Measurements from ENCODE around the gene MMP28. TPM values are rescaled to one million over a fixed set of nuclear protein-coding genes. Genes with fewer than 3 reads are reported as not detected.

MMP28 gene
- total RNA-seq, 2 donors from 2014 or later: 62.5 to 66.7 TPM

GRCh38 chr17:35742496-35742895, 52.9 kb downstream of the MMP28 start:
- H3K4me1 ChIP-seq: peaks cover 3% of the 10 kb centered on the region
- H3K27ac ChIP-seq: no peak overlapping the region
- H3K36me3 ChIP-seq: no peaks in the 10 kb centered on the region
- no peaks in the 10 kb centered on the region for H3K9me3 ChIP-seq
- peaks cover 18% of the 10 kb centered on the region for H3K27me3 ChIP-seq
- DNase-seq: no peak
- no peak overlapping the region for H3K9ac ChIP-seq (ENCODE audit: low read depth in 2 of 2, low read length in 2 of 2)
- TF ChIP-seq CTCF (IDR thresholded peaks at IDR 0.05): no peak
- no peak overlapping the region for H3K4me3 ChIP-seq
- intact Hi-C loops (cut with DNase I): no loop called here

- no peaks in the 10 kb centered on the region for H3K36me3 ChIP-seq
- H3K4me1 ChIP-seq: peaks cover 3% of the 10 kb centered on the region
- DNase-seq: no peak
- H3K9ac ChIP-seq (ENCODE audit: low read depth in 2 of 2, low read length in 2 of 2): no peak overlapping the region
- intact Hi-C loops (cut with DNase I): no loop called here
- TF ChIP-seq CTCF (IDR thresholded peaks at IDR 0.05): no peak
- no peaks in the 10 kb centered on the region for H3K9me3 ChIP-seq
- no peak overlapping the region for H3K27ac ChIP-seq
- no peak overlapping the region for H3K4me3 ChIP-seq
- H3K27me3 ChIP-seq: peaks cover 18% of the 10 kb centered on the region
Measured at GRCh38 chr17:35740997-35741931, 54.2 kb downstream of the MMP28 start.

- peaks cover 18% of the 10 kb centered on the region for H3K27me3 ChIP-seq
- TF ChIP-seq CTCF (IDR thresholded peaks at IDR 0.05): no peak
- intact Hi-C loops (cut with DNase I): no loop called here
Measured at GRCh38 chr17:35740216-35740615, 55.2 kb downstream of the MMP28 start.

GRCh38 chr17:35738519-35739133, 56.8 kb downstream of the MMP28 start:
- no peaks in the 10 kb centered on the region for H3K36me3 ChIP-seq
- intact Hi-C loops (cut with DNase I): no loop called here
- H3K9me3 ChIP-seq: no peaks in the 10 kb centered on the region
- H3K4me3 ChIP-seq: no peak overlapping the region
- H3K27ac ChIP-seq: no peak overlapping the region
- H3K27me3 ChIP-seq: peaks cover 18% of the 10 kb centered on the region
- no peak for DNase-seq
- H3K4me1 ChIP-seq: peaks cover 3% of the 10 kb centered on the region
- no peak overlapping the region for H3K9ac ChIP-seq (ENCODE audit: low read depth in 2 of 2, low read length in 2 of 2)
- TF ChIP-seq CTCF (IDR thresholded peaks at IDR 0.05): no peak

More at GRCh38 chr17:35740216-35740615, 55.2 kb downstream of the MMP28 start:
- no peaks in the 10 kb centered on the region for H3K9me3 ChIP-seq
- H3K4me1 ChIP-seq: peaks cover 3% of the 10 kb centered on the region
- no peak overlapping the region for H3K27ac ChIP-seq
- no peak overlapping the region for H3K4me3 ChIP-seq
- no peak overlapping the region for H3K9ac ChIP-seq (ENCODE audit: low read depth in 2 of 2, low read length in 2 of 2)
- no peak for DNase-seq
- no peaks in the 10 kb centered on the region for H3K36me3 ChIP-seq

- H3K9ac ChIP-seq (ENCODE audit: low read depth in 2 of 2, low read length in 2 of 2): no peak overlapping the region
- no peak overlapping the region for H3K4me3 ChIP-seq
- no peak for DNase-seq
- peaks cover 12% of the 10 kb centered on the region for H3K27me3 ChIP-seq
- TF ChIP-seq CTCF (IDR thresholded peaks at IDR 0.05): no peak
- H3K9me3 ChIP-seq: no peaks in the 10 kb centered on the region
- peaks cover 1% of the 10 kb centered on the region for H3K4me1 ChIP-seq
- intact Hi-C loops (cut with DNase I): no loop called here
- no peak overlapping the region for H3K27ac ChIP-seq
- no peaks in the 10 kb centered on the region for H3K36me3 ChIP-seq
Measured at GRCh38 chr17:35736236-35736635, 59.2 kb downstream of the MMP28 start.
